Panc1 (cell line): ENCODE results near the gene KLF2. TPM values are rescaled to one million over a fixed set of nuclear protein-coding genes. Genes with fewer than 3 reads are reported as not detected.

Source experiments
- ATAC-seq: fragments of 200-7000 bp; cut with Tn5 transposase; 2 replicates; pipeline ENCODE4 v1.9.1; 2020; ENCODE audit warnings: mild to moderate bottlenecking, moderate library complexity
- BruUV-seq: library from RNA; stranded (reverse); fragments of 400-500 nt; replicated peaks from 2 replicates; lab custom pipeline; 2021; lab: Mats Ljungman, UMichigan
- CTCF ChIA-PET: fragments of 300-600 bp; sonication (Branson Sonifier 250); formaldehyde crosslinking; loops from one replicate; lab custom pipeline; 2022; ENCODE audit warnings: antibody characterized with exemption; lab: Charles Lee
- POLR2A ChIA-PET: fragments of 300-600 bp; sonication (Branson Sonifier 250); formaldehyde crosslinking; loops from one replicate; lab custom pipeline; 2022; ENCODE audit warnings: antibody characterized with exemption; lab: Charles Lee
- DNase-seq: peaks from one replicate; pipeline ENCODE4 v3.0.0-alpha.2; 2010; ENCODE audit warnings: low read depth, low spot score
- H3K27ac ChIP-seq: 2 replicates; pipeline ENCODE4 v1.5.1; 2011; ENCODE audit warnings: mild to moderate bottlenecking, low read length, inconsistent platforms
- H3K27me3 ChIP-seq: fragments of 200-500 bp; sonication (Bioruptor generic); 2 replicates; pipeline ENCODE4 v1.6.0; 2014; ENCODE audit warnings: low read length, inconsistent platforms; ENCODE audit not compliant: control insufficient read depth, insufficient read depth
- H3K36me3 ChIP-seq: fragments of 200-500 bp; sonication (Bioruptor generic); 2 replicates; pipeline ENCODE4 v1.5.1; 2014; ENCODE audit warnings: inconsistent platforms, mild to moderate bottlenecking, low read length, moderate library complexity; ENCODE audit not compliant: control insufficient read depth, insufficient read depth
- H3K4me1 ChIP-seq: 2 replicates; pipeline ENCODE4 v1.5.1; 2011; ENCODE audit warnings: inconsistent platforms, mild to moderate bottlenecking, low read length, moderate library complexity; ENCODE audit not compliant: control insufficient read depth, insufficient read depth
- H3K4me3 ChIP-seq, 2 experiments: 2 replicates each; pipeline ENCODE4 v1.5.1; 2011 to 2012; ENCODE audit warnings: low read depth in 2 of 2, low read length in 2 of 2, mild to moderate bottlenecking in 2 of 2, inconsistent platforms in 1 of 2, moderate library complexity in 1 of 2
- H3K9me3 ChIP-seq: fragments of 200-500 bp; sonication (Bioruptor generic); 2 replicates; pipeline ENCODE4 v1.5.1; 2014; ENCODE audit warnings: low read depth, mild to moderate bottlenecking, inconsistent platforms, low read length, moderate library complexity; ENCODE audit not compliant: control insufficient read depth, insufficient read depth
- CTCF ChIP-seq: fragments of 450-650 bp; IDR thresholded peaks from 2 replicates; pipeline ENCODE4 v1.5.1; 2017; ENCODE audit warnings: mild to moderate bottlenecking
- POLR2AphosphoS5 ChIP-seq: IDR thresholded peaks from 2 replicates; pipeline ENCODE4 v1.6.1; 2012; ENCODE audit warnings: mild to moderate bottlenecking, low read depth, low read length, moderate library complexity
- REST ChIP-seq, 2 experiments: IDR thresholded peaks; 2 replicates each; pipeline ENCODE4 v1.6.1; 2011 to 2012; ENCODE audit warnings: low read depth in 2 of 2, control low read depth in 1 of 2, low read length in 1 of 2, mild to moderate bottlenecking in 1 of 2, moderate library complexity in 1 of 2; ENCODE audit not compliant: insufficient read depth in 1 of 2
- SIN3A ChIP-seq: IDR thresholded peaks from 2 replicates; pipeline ENCODE4 v1.6.1; 2012; ENCODE audit warnings: low read depth, mild to moderate bottlenecking, low read length, moderate library complexity, borderline replicate concordance; ENCODE audit not compliant: insufficient read depth
- TCF7L2 ChIP-seq: IDR thresholded peaks from 2 replicates; pipeline ENCODE4 v1.6.1; 2011; ENCODE audit warnings: mild to moderate bottlenecking, low read depth, low read length, inconsistent platforms
- in situ Hi-C: cut with HindIII; loops from 2 replicates; pipeline ENCODE4 v1.10.0; 2016; ENCODE audit warnings: low sequenced_read_pairs, low pct_unique_long_range_greater_than_20kb
- intact Hi-C: fragments of 100-400 bp; cut with micrococcal nuclease; formaldehyde crosslinking; loops from one replicate; pipeline ENCODE4 v1.10.0; 2022; ENCODE audit not compliant: unreplicated experiment
- total RNA-seq: library from RNA; stranded (reverse); gene quantifications from one replicate; pipeline ENCODE4 v1.2.1, GENCODE V29; 2021; ENCODE audit not compliant: unreplicated experiment

Gene KLF2
- total RNA-seq, 1 experiment from 2014 or later: 3.5 TPM

- no peak for ATAC-seq
- in situ Hi-C loops: no loop called here
Measured at GRCh38 chr19:16372065-16372915, 47.7 kb downstream of the KLF2 start.

GRCh38 chr19:16373079-16373478 is 48.5 kb downstream of the KLF2 start:
- POLR2A ChIA-PET: no interaction called here
- no peak overlapping the region for H3K27ac ChIP-seq
- no TSS peak for BruUV-seq
- H3K36me3 ChIP-seq: no peaks in the 10 kb centered on the region
- H3K4me3 ChIP-seq: no peak overlapping the region
- in situ Hi-C loops (no loop called here), intact Hi-C loops (no loop called here)
- TF ChIP-seq POLR2AphosphoS5 (no peak), REST (IDR thresholded peaks at IDR 0.05; ENCODE audit: insufficient read depth in 1 of 2, low read depth in 2 of 2, low read length in 1 of 2) (no peak), SIN3A (no peak), TCF7L2 (no peak), CTCF (no peak)
- H3K4me1 ChIP-seq: no peaks in the 10 kb centered on the region
- DNase-seq (no peak), ATAC-seq (no peak)
- CTCF ChIA-PET: interaction anchor here (0.7 to 0.8 kb wide), 2 partner anchors 10 to 44 kb away, joined by 3 read pairs; no protein-coding TSS in a partner anchor
- H3K9me3 ChIP-seq: no peaks in the 10 kb centered on the region
- no peaks in the 10 kb centered on the region for H3K27me3 ChIP-seq

More at GRCh38 chr19:16372065-16372915, 47.7 kb downstream of the KLF2 start:
- TF ChIP-seq TCF7L2 (no peak), REST (IDR thresholded peaks at IDR 0.05; ENCODE audit: insufficient read depth in 1 of 2, low read depth in 2 of 2, low read length in 1 of 2) (no peak), CTCF (no peak), POLR2AphosphoS5 (no peak)
- ChIA-PET CTCF (interaction anchor here (0.6 kb wide), 1 partner anchor 132 kb away, joined by 4 read pairs; no protein-coding TSS in a partner anchor), POLR2A (no interaction called here)
- BruUV-seq: no TSS peak
- Histone ChIP-seq H3K36me3 (no peaks in the 10 kb centered on the region), H3K4me3 (no peak overlapping the region), H3K4me1 (no peaks in the 10 kb centered on the region), H3K27ac (no peak overlapping the region), H3K27me3 (no peaks in the 10 kb centered on the region), H3K9me3 (no peaks in the 10 kb centered on the region)
- intact Hi-C loops: no loop called here
- no peak for DNase-seq
